Measurements from ENCODE around the gene KCNV2. TPM values are rescaled to one million over a fixed set of nuclear protein-coding genes. Genes with fewer than 3 reads are reported as not detected.

The KCNV2 gene
- total RNA-seq, 4 donors from 2014 or later = not detected

- peaks cover 56% of the 10 kb centered on the region for H3K36me3 ChIP-seq
- no peaks in the 10 kb centered on the region for H3K27me3 ChIP-seq
- H3K4me3 ChIP-seq = no peak overlapping the region
- H3K27ac ChIP-seq = no peak overlapping the region
- no peak for TF ChIP-seq EP300 (IDR thresholded peaks at IDR 0.05)
- no peak for TF ChIP-seq POLR2AphosphoS5 (IDR thresholded peaks at IDR 0.05)
- no peak for TF ChIP-seq CTCF (IDR thresholded peaks at IDR 0.05)
- no peak for TF ChIP-seq POLR2A (IDR thresholded peaks at IDR 0.05)
- DNase-seq (ENCODE audit: low spot score in 2 of 2) = no peak
- H3K4me1 ChIP-seq = no peaks in the 10 kb centered on the region
- WGBS = 87% methylated on average over 2 of the region's 2 CpGs
- H3K9me3 ChIP-seq = peaks cover 12% of the 10 kb centered on the region
Measured at GRCh38 chr9:2778816-2779215, 61.5 kb downstream of the KCNV2 start.

Other genes with a start within 250 kb of the KCNV2 start
- 1 to 10 TPM; 1.1 to 8.4 (median 6.9) TPM for gene VLDLR, start 95.7 kb upstream of the KCNV2 start, total RNA-seq
- 10 to 100 TPM; 23.2 to 43.8 (median 34.8) TPM for gene PUM3, start 126.6 kb downstream of the KCNV2 start, total RNA-seq